Karpas-422 (cell line): ENCODE data around the gene CHD1L. TPM values are rescaled to one million over a fixed set of nuclear protein-coding genes. Genes with fewer than 3 reads are reported as not detected.

Source experiments
- DNase-seq: peaks from one replicate; pipeline ENCODE4 v3.0.0-alpha.2; 2015
- H2AFZ ChIP-seq: fragments of 200-600 bp; sonication (generic); 2 replicates; pipeline ENCODE4 v1.6.1; 2014; ENCODE audit warnings: antibody characterized with exemption, low read length, mixed read lengths
- H3K27ac ChIP-seq: fragments of 200-600 bp; sonication (generic); 2 replicates; pipeline ENCODE4 v1.5.1; 2014; ENCODE audit warnings: mild to moderate bottlenecking, low read length, moderate library complexity
- H3K27me3 ChIP-seq: fragments of 200-600 bp; sonication (generic); 2 replicates; pipeline ENCODE4 v1.6.1; 2014; ENCODE audit warnings: low read length, mixed read lengths
- H3K36me3 ChIP-seq: fragments of 200-600 bp; sonication (generic); 2 replicates; pipeline ENCODE4 v1.6.1; 2014; ENCODE audit warnings: low read length, mixed read lengths; ENCODE audit not compliant: insufficient read depth
- H3K4me1 ChIP-seq: fragments of 200-600 bp; sonication (generic); 2 replicates; pipeline ENCODE4 v1.6.1; 2014; ENCODE audit warnings: mild to moderate bottlenecking, low read length, mixed read lengths
- H3K4me2 ChIP-seq: fragments of 200-600 bp; sonication (generic); 2 replicates; pipeline ENCODE4 v1.6.1; 2014; ENCODE audit warnings: low read length, low read depth, mild to moderate bottlenecking; ENCODE audit not compliant: poor library complexity, severe bottlenecking
- H3K4me3 ChIP-seq: fragments of 200-600 bp; sonication (generic); 2 replicates; pipeline ENCODE4 v1.5.1; 2014; ENCODE audit warnings: mild to moderate bottlenecking, antibody characterized with exemption, low read length, mixed read lengths
- H3K79me2 ChIP-seq: fragments of 200-600 bp; sonication (generic); 2 replicates; pipeline ENCODE4 v1.6.1; 2014; ENCODE audit warnings: mild to moderate bottlenecking, low read length, mixed read lengths
- H3K9ac ChIP-seq: fragments of 200-600 bp; sonication (generic); 2 replicates; pipeline ENCODE4 v1.6.0; 2014; ENCODE audit warnings: low read length
- H3K9me2 ChIP-seq: fragments of 200-600 bp; sonication (generic), shearing (Covaris generic); replicated peaks from 2 replicates; pipeline ENCODE4 v1.6.0; 2014; ENCODE audit warnings: mild to moderate bottlenecking, low read length, moderate library complexity; ENCODE audit not compliant: insufficient read depth
- H3K9me3 ChIP-seq: fragments of 300-700, 200-600 bp; sonication (generic); 2 replicates; pipeline ENCODE4 v1.6.1; 2014; ENCODE audit warnings: low read length, mixed read lengths
- H4K20me1 ChIP-seq: fragments of 200-600 bp; sonication (generic); 2 replicates; pipeline ENCODE4 v1.6.1; 2014; ENCODE audit warnings: mild to moderate bottlenecking, antibody characterized with exemption, low read length, low read depth; ENCODE audit not compliant: insufficient read depth
- total RNA-seq: library from RNA; depleted of rRNA; stranded (reverse); fragments of >200 nt; shearing (Covaris generic); gene quantifications from 2 replicates; pipeline ENCODE4 v1.2.3, GENCODE V29; 2014; ENCODE audit warnings: low replicate concordance; rRNA removed

CHD1L gene
- total RNA-seq, 1 experiment from 2014 or later: 40.1 TPM

DNA sequence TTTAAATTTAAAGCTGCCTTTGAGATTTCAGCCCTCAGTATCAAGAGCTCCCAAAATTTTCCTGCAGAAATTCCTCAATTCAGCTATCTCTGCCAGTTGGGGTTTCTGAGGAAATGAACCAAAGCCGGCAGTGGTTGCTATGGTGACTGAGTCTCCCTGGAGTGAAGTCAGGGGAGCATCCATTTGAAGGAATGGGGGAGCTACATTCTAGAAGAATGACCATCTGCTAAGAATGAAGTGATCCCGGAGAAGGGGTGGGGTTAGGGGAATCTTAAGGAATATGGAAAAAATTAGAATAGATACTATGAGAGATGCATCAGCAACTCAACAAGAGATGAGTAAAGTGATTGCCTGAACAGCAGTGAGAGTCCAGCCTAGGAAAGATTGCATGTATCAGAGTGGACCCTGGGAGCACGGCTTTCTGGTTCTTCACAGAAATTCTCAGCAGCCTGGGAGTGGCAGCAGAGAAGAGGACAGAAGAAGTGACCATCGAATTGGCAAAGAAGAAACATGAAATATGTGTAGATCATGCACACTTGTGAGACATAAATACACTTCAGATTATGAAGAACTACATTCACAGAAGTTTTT lies 94.7 kb downstream of the CHD1L start:
- H4K20me1 ChIP-seq: no peaks in the 10 kb centered on the region
- no peaks in the 10 kb centered on the region for H3K4me1 ChIP-seq
- H3K4me2 ChIP-seq: no peak overlapping the region
- H3K9me3 ChIP-seq: no peaks in the 10 kb centered on the region
- H2AFZ ChIP-seq: no peak overlapping the region
- no peaks in the 10 kb centered on the region for H3K27me3 ChIP-seq
- DNase-seq: no peak
- H3K9ac ChIP-seq: no peak overlapping the region
- no peaks in the 10 kb centered on the region for H3K9me2 ChIP-seq
- H3K36me3 ChIP-seq: no peaks in the 10 kb centered on the region
- H3K79me2 ChIP-seq: no peaks in the 10 kb centered on the region
- no peak overlapping the region for H3K4me3 ChIP-seq
- H3K27ac ChIP-seq: no peak overlapping the region

DNA sequence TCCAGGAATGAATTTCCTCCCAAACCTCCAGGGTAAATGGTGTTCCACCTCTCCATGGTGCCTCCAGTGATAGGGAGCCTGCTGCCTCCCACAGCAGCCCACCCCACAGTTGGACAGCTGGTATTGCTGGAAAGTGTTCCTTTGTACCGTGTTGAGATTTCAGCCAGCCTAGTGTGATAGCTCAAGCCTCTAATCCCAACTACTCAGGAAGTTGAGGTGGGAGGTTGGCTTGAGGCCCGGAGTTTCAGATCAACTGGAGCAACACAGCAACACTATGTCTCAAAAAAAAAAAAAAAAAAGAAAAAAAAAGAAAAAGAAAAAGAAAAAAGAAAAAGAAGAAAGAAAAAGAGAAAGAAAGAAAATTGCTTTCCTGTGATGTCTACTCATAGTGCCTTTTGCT lies 96.1 kb downstream of the CHD1L start:
- H3K4me2 ChIP-seq: no peak overlapping the region
- H3K79me2 ChIP-seq: no peaks in the 10 kb centered on the region
- no peak overlapping the region for H3K9ac ChIP-seq
- no peaks in the 10 kb centered on the region for H3K36me3 ChIP-seq
- H3K27ac ChIP-seq: no peak overlapping the region
- no peak overlapping the region for H2AFZ ChIP-seq
- H3K27me3 ChIP-seq: no peaks in the 10 kb centered on the region
- no peak overlapping the region for H3K4me3 ChIP-seq
- no peaks in the 10 kb centered on the region for H3K9me3 ChIP-seq
- no peaks in the 10 kb centered on the region for H3K9me2 ChIP-seq
- no peaks in the 10 kb centered on the region for H3K4me1 ChIP-seq
- no peaks in the 10 kb centered on the region for H4K20me1 ChIP-seq
- DNase-seq: no peak

DNA sequence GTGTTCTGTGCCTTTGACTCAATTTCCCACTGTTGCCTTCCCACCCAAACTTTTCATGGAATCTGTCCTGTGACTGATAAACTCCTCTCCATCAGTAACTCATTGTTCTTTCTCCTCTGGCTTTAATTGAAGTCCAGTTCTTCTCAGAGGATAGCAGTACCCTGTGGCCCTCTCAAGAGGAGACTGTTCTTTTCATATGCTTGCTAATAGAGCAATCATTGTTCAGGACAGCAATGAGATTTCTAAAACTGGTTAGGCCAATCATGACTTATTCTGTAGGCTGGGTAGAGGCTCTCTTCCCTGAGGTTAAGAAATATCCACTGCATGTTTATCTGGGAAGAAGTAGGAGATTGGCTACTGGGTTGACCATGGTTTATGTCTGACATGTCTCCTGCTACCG lies 98.8 kb downstream of the CHD1L start:
- no peak overlapping the region for H3K4me3 ChIP-seq
- no peaks in the 10 kb centered on the region for H3K27me3 ChIP-seq
- H2AFZ ChIP-seq: no peak overlapping the region
- H3K27ac ChIP-seq: no peak overlapping the region
- no peak for DNase-seq
- no peaks in the 10 kb centered on the region for H3K36me3 ChIP-seq
- H3K9me2 ChIP-seq: no peaks in the 10 kb centered on the region
- no peak overlapping the region for H3K4me2 ChIP-seq
- H3K4me1 ChIP-seq: no peaks in the 10 kb centered on the region
- no peaks in the 10 kb centered on the region for H3K79me2 ChIP-seq
- H4K20me1 ChIP-seq: no peaks in the 10 kb centered on the region
- no peak overlapping the region for H3K9ac ChIP-seq
- no peaks in the 10 kb centered on the region for H3K9me3 ChIP-seq

Other genes starting within 250 kb of the CHD1L start
- 6.7 and 12.4 TPM in 2 replicates for gene PRKAB2, start 70.2 kb upstream of the CHD1L start, total RNA-seq
- gene FMO5, start 17.3 kb upstream of the CHD1L start, total RNA-seq: not detected in 2 replicates